HL-60/S4 (cell line): ENCODE data around the gene EPHB1.
"Not testable (repeated sequence)": the region's sequence is repeated elsewhere in the genome, so short reads cannot be mapped to it uniquely, and the experiment has no call there.

Experiments used
- in situ Hi-C: fragments of 300-500 bp; cut with MboI; formaldehyde crosslinking; loops from 2 replicates; pipeline ENCODE4 v1.14.3; 2022; ENCODE audit warnings: low sequenced_read_pairs

The EPHB1 gene

DNA sequence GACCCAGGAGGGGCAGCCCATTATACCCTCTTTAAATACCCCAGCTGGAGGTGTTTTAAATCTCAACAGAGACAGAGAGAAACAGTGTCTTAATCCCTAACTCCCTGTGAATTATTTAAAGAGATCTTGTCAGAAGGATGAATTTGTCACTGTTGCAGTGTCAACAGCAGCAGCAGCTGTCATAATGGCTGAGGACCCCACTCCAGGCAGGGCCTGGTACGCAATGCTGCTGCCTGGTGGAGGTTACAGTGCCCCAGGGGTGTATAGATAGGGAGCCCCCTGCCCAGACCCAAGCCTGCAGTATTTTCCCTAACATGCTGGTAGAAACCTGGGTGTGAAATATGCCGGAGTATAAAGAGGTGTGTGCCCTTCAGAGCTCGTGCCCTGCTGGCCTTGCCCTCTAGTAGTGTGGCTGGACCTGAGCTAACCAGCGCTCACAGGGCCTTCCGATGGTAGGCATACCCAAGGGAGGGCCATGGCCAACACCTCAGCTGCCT lies 143.0 kb downstream of the EPHB1 start:
- in situ Hi-C loops = no loop called here

DNA sequence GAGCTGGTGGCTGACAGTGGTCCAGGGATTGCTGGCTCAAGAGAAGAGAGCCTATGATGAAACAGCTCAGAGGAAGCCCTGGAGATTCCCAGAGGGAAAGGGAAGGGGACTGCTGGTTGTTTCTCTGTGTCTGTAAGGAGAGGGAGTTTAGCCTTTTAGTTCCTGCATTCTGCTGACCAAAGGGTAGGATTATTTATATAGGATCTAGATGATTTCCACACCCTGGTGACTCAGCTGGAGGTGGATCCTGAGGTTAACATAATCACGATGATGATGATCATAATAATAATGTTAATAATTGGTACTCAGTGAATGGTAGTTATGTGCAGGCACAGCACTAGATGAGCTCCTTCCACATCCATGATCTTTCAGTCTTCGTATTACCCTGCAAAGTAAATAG lies 144.9 kb downstream of the EPHB1 start:
- in situ Hi-C loops = no loop called here

DNA sequence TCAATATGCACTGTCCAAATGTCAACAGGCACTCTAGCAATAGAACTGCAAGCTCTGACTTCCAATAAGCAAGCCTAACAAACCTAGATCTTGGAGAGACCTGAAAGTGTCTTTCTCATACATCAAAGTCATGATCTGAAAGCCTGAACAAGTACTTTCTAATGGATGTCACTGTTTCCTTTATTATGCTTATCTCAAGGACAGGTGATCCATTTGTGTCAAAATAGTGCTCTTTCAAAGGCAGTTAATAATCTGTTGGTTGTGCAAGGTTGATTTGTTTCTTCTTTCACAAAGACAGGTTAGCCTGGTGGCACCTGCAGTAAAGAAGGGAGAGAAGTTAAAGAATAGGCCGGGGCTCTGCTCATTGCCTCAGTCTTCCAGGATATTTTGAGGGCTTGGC lies 146.8 kb downstream of the EPHB1 start:
- in situ Hi-C loops = no loop called here

DNA sequence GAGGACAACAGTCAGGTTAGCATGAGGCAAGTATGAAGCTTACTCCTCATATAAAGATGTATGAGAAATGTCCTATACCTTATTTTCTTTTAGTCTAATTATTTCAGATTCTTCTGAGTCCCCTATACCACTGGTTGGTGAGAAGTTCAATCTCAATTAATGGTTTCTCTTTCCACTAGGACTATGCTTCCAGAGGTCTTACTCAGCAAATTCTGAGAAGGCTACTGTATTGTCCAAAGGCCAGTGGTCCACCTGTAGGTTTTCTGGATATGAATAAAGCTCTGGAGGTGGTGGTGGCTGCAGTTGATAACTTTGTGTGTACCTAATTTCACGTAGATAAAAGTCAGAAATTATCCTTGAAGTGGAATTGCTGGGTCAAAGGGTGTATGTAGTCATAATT lies 149.4 kb downstream of the EPHB1 start:
- in situ Hi-C loops = no loop called here

DNA sequence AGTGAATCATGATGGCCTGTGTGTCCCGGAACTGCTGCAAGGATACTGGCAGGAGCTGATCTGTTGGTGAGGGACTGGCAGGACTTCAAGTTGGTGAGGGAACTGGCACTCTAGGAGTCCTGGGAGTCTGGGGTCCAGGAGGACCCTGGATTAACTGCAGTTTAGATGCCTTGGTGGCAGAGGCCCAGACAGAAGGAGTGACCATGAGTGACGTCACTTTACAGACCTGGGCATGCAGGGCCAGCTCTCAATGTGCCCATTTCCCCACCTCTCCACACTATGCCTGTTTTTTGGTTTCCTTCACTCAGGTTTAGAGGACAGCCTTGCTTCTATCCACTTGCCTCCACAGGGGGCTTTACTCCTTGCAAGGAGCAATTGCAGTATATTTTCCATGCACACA lies 154.1 kb downstream of the EPHB1 start:
- in situ Hi-C loops = no loop called here

DNA sequence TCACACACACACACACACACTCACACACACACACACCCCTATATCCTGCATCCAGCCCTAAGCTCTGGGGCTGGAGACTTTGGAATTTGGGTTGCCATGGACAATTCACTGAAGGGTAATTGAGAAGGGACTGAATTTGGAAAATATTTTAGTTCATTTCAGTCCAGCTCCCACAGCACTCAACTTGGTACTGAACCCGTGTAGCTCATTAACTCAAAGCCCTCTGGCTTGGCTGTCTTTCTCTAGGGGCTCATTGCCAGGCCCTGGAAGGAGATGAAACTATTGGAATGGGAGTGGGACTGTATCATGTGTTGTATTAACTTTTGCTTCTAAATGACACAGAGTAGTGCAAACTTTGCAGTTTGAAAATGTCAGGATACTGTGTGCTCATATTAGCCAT lies 157.3 kb downstream of the EPHB1 start:
- in situ Hi-C loops = no loop called here

DNA sequence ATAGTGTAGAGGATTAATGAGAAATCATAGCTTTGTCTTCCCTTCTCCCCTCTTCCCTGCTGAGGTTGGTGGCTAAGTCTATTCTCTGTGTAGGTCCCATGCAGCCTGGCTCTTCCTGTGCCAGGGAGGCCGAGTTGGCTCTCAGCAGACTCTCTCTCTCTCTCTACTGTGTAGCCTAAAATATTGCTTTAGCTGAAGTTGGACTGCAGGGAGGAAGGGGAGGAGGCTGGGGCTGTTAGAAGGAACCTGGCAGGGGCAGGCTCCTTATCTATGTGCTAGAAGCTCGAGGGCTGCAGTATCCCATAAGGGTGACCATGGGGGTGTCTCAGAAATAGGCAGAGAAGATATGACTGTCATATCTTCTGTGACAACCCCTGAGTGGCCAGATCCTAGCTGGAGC lies 160.8 kb downstream of the EPHB1 start:
- in situ Hi-C loops = no loop called here

DNA sequence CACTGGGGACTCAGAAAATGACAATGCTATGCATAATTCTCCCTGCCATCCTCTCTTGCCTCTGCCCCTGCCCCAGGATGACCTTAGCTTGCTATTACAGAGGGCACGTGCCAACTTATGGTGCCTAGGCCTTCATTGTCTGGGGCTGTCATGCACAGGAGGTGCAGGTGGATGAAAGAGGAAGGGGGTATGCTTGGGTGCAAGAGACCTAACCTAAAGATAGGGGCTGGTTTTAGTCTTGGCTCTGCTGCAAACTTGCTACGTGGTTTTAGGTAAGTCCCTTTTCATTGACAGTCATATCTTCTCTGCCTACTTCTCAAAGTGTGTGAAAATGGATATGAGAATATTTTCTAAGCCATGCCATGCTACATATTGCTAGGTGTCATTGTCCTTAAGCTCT lies 161.3 kb downstream of the EPHB1 start:
- in situ Hi-C loops = no loop called here

DNA sequence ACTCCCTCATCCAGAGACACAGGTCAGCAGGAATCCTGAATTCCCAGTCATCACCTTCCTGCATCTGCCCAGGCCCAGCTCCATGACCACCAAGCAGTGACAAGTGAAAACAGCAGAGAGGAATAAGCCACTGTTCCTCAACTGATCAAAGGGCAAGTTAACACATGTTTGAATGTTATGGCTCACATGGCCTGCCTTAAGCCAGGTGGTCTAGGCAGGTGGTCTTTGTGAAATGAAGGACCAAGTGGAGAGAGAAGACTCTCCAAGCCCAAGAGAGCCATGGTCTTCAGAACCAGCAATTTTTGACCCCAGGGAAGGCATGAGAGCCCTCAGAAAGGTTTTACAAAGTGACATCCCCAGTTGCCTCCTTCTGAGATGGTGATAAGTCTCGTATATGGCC lies 161.8 kb downstream of the EPHB1 start:
- in situ Hi-C loops = no loop called here

DNA sequence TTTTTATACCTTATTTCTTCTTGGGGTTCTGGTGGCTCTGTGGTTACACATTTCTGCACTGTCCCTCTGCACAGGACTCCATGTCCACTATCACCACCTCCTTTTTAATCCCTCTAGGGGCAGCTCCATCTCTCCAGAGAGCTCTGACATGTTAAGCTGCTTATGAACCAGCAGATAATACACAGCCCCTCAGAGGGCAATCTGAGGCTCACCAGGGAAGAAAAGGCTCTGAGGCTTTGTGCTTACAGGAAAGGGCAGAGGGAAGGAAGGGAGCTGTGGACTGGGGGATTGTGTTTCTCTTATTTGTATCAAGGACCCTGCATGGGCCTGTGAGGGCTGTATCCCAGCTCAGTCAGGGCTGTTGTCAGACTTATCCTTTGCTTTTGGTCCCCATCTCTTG lies 164.5 kb downstream of the EPHB1 start:
- in situ Hi-C loops = no loop called here

DNA sequence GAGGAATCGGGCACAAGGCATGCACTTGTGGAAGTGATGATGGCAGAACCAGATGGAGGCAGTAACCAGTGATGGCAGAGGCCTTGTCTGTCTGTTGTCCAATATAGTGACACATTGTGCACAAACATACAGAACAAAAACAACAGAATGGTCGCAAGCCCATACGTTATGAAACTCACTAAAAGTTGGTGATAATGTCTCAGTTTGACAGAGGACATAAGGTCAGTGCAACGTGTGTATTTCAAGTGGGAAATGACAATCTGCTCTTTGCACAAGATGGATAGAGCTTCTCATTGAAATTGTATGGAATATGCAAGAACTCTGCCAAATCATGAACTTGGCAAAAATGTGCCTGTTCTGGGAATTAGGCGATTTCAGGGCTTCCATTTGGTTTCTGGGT lies 169.2 kb downstream of the EPHB1 start:
- in situ Hi-C loops = no loop called here

DNA sequence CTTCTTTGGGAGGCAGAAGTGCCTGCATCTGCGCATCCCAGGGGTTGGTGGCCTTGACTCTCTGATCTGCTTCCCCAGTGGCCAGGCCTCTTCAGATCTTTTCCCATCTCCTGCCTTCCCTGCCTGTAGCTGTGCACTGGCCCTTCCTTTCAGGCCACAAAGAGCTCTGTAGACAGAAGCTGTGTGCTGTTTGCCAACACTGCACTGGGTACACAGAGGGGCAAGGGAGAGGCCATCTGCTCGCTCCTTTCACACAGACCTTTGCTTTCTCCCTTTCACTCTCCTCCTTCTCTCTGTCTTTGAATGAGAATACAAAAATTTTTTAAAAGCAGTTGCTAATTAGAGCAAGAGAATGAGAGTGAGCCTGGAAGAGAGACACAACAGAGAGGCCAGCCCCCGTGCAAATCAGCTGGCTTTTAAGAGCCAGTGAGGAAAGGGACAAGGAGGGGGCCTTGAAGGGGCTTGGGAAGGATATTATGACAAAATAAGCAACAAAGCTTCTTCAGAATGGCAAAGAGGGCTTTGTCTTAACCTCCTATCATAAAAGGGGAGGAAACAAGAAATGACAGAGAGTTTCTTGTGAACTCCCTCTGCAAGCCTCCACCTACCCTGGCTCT lies 170.9 kb downstream of the EPHB1 start:
- in situ Hi-C loops = no loop called here

DNA sequence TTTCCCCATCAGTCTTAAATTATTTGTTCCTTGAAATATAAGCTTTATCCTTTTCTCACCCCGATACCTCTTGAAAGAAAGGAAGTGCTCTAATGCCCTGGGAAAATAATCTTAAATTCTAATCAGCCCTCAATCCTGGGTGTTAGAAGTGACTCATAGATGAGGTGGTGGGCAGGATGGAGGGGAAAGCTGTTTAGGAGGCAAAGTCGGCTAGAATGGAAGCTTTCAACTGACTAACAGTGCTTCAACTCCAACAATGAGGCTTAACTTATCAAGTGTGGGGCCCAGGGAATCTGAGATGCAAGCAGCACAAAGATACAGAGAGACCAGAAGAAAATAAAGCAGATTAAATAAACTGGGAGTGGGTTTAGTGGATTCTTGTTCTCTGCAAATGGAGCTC lies 175.8 kb downstream of the EPHB1 start:
- in situ Hi-C loops = no loop called here

DNA sequence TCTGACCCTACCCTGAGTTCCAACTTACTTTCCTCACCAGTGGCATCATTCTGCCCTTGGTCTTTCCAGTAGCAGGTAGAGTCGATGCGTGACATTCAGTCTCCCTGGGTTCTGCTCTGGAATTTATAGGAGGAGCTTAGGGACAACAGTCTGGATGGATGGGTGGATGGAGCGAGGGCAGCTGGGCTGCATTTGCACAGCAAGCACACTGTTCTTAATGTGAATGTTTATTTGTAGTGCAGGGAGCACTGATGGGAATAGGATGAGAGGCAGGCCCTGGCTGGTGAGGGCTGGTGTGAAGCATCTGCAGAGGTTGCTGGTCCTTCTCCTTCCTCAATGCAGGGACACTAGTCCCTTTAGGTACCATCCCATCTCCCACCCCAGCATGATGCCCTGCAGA lies 176.2 kb downstream of the EPHB1 start:
- in situ Hi-C loops = no loop called here

DNA sequence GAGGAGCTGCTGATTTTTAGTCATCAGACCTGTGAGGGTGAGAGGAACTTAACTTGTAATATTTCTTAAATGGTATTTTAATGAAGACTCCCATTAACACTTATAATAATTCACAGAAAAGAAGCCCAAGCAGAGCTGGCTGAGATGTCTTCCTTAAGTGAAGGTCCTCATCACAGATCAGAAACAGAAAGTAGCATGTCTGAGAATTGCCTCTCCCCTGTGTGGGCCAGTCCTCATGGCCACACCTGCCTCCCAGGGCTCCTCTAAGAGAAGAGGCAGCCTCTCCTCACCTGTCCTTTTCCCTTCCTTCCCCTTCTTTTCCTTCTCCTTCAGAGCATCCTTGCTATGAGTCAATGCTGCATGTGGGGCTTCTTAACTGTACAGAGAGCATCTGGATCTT lies 176.8 kb downstream of the EPHB1 start:
- in situ Hi-C loops = not testable (repeated sequence)

DNA sequence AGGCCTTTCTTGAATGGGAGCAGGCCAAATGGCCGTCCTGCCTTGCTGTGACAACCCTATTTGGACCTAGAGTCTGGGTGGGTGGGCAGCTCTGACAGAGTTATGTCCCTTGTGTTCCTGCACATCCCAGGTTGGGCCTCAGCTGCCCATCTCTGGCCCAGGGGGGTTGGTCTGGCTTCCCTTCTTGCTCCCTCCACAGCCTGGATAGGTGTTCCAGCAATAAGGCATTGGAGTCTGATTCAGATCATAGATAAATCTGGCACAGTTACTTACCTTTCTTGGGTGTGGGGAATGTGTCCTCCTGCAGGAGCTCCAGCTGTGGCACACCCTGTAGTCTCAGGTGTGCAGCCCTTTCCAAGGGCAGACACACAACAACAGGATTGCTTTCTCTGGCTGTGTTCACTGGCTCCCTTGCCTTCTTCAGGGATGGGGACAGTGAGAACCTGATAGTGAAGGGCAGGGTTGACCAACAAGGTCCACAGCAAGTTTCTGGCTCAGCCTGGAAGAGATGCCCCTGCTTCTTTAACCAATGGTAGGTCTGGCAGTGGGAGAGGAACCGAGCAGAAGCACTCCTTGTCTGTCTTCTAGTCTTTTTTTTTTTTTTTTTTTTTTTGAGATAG lies 177.9 kb downstream of the EPHB1 start:
- in situ Hi-C loops = no loop called here

DNA sequence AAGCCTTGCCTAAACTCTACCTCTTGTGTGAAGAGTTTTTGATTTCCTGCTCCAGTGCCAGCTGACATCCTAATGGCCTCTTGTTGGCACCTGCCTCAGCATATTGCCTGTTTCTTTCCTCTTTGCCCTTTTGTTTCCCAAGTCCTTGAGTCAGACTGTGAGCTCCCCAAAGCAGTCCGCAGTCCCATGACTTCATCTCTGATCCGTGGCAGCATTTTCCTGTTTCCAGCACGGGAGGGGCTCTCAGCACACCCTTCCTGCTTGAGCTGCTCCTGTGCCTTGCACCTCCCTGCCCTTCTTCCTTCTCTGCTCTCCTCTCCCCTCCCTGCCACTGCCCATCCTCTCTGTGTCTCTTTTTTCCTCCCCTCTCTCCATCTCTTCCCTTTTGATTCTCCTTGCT lies 179.6 kb downstream of the EPHB1 start:
- in situ Hi-C loops = no loop called here

DNA sequence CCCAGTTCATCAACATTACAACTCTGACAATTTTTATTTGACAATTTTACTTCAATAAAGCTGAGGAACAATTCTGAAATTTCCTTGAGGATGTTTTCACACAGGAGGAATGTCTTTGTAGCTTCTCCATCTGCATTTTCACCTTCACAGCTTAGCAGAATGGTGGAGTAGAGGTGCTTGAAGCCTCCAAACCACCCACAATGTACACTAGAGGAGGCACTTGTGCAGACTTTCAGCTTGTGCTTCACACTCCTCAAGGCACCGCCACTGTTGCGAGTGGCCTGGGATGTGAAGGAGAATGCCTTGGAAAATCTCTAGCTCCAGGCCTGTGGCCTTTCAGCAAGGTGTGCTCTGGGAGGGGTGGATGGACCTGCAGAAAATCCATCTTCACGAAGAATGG lies 181.9 kb downstream of the EPHB1 start:
- in situ Hi-C loops = no loop called here

DNA sequence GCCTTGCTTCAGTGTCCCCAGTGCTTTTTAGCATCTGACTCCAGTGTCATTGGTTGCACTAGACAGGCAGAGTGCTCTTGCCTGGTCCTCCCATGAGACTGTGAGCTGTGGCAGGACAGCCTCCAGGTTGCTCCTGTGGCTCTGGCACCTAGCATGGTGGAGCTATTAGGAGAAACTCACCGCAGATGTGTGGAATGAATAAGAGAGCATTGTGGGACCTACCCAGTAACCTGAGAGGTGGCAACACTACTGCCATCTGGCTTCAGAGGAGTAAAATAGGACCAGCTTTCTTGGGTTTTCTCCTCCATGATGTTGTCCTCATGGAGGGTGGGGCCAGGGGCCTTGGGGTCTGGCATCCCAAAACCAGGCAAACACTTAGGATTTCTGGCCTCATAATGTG lies 183.6 kb downstream of the EPHB1 start:
- in situ Hi-C loops = no loop called here

DNA sequence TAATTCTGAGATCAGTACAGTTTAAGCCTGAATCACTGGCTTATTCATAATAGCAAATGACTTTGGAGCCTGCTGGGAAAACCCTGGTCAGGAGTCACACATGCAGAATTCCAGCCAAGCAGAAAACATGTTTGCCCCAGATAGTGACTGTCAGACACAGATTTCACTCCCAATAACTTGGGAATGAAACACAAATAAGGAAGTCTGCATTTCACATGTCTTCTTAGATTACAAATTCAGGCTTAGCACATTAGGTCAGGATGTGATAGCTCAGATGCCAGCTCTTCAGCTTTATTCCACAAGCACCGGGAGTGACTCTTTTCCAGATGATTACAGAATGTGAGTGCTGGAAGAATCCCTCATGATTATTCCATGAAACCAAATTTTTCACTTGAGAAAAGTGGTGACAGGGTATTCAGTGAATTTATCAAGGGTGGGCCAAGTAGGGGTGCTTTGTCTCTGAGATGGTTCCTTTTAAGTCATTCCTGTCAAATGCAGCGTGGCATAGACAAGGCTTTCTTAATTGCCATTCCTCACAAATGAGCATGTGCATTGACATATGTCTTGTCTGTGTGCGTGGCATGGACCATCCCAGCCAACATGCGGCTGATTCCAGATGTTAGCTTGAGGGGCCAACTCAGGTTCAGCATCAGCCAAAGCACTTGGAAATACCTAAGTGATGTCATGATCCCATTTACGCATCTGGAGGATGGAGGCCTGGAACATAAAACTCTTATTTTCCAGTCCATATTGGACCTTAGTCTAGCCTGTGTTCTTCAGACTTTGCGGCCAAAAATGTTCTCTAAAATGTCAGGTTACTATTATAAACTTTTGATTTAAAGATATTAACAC lies 191.0 kb downstream of the EPHB1 start:
- in situ Hi-C loops = no loop called here

DNA sequence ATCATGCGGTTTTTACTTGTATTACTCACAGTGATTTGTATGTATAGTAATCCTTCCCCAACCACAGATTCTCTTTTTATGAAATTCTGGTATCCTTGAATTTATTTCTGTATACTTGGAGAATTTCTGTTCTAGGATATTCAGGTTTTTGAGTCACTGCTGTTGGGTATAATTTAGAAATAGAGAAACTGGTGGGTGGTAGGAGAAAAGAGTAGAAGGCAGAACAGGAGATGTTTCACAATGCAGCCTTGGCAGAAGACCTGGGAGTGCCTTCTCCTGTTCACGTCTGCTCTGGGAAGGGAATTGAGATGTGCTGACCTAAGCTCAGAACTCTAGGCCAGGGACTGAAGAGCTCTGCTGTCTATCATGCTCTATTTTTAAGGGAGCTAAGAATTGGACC lies 193.6 kb downstream of the EPHB1 start:
- in situ Hi-C loops = no loop called here

DNA sequence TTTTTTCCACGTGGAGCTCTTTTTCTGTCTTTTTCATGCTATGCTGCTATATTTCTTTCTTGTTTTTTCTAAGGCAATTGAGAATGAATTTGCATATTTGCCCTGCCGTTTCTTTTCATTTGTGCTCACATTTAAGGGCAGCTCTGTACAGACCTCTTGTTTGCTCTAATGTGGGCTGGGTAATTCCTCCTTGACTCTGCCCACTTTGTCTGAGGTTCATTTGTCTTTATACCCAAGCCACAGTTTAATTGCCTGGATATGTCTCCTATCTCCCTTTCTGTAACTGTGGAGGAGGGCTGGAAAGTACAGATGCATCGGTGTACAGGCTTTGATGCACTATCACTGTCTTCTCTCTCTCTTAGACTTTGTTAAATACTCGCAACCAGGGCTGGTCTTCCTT lies 195.9 kb downstream of the EPHB1 start:
- in situ Hi-C loops = no loop called here
